IPS DF 6.9 (cell line): ENCODE measurements around the gene FZR1.

Experiments
- DNase-seq: peaks from one replicate; pipeline ENCODE4 v3.0.0-alpha.2; 2013; ENCODE audit warnings: low read depth, low spot score
- H3K27ac ChIP-seq: one replicate; pipeline ENCODE4 v1.5.1; 2013; ENCODE audit warnings: low read length, control low read depth
- H3K27me3 ChIP-seq: 2 replicates; pipeline ENCODE4 v1.6.1; 2013; ENCODE audit warnings: mild to moderate bottlenecking, low read length; ENCODE audit not compliant: control insufficient read depth, insufficient read depth
- H3K36me3 ChIP-seq: 2 replicates; pipeline ENCODE4 v1.6.1; 2013; ENCODE audit warnings: low read length; ENCODE audit not compliant: control insufficient read depth, insufficient read depth
- H3K4me1 ChIP-seq: 2 replicates; pipeline ENCODE4 v1.6.1; 2013; ENCODE audit warnings: low read length; ENCODE audit not compliant: control insufficient read depth, insufficient read depth
- H3K4me3 ChIP-seq: 2 replicates; pipeline ENCODE4 v1.5.1; 2013; ENCODE audit warnings: mild to moderate bottlenecking, low read length
- H3K9me3 ChIP-seq: 2 replicates; pipeline ENCODE4 v1.6.1; 2013; ENCODE audit warnings: low read length, inconsistent platforms; ENCODE audit not compliant: control insufficient read depth, insufficient read depth
- WGBS: extraction: QIAGEN DNeasy Blood & Tissue Kit; methylation state at CpG from one replicate; pipeline ENCODE4 v1.1.7; 2013; ENCODE audit warnings: mixed read lengths, missing lambda C conversion rate; ENCODE audit not compliant: insufficient read length, insufficient coverage; 5-methylcytosine and 5-hydroxymethylcytosine counted together

The FZR1 gene

DNA sequence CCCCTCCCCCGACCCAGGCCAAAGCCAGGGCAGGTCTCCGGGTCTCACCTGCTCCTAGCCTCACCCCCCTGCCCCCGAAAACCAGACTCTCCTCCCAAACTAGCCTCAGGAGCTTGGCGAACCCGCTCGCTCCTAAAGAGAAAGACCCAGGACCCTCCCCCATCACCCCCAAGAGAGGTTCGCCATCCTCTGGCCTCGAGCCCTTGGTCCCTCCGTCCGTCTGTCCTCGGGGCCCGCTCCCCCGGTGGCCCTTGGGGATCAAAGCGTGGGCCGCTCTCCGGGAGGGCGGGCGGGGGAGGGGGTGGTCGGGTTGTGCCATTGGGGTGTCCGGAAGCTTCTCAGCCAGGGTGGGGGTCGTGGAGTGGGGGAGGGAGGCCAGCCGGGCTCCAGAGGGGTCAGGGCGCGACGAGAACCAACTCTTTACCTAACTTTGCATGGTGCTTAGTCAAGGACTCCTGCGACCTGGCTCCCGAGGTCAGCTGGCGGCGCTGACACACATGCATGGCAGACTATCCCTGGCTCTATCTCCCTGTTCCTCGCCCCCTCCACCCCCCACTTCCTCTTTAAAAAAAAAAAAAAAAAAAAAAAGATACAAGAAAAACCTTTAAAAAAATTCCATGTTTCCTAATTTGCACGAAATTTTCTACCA lies 41.4 kb upstream of the FZR1 start:
- H3K4me1 ChIP-seq = 0 out of 2 replicates have a peak, but pooled peaks cover 2% of the 10 kb centered on the region
- WGBS = no CpG with 5 or more reads among the region's 31 CpGs
- DNase-seq = no peak
- H3K27ac ChIP-seq = no peak overlapping the region
- peak overlapping the region; percentile 1; the same call in 1 of the 2 replicates for H3K4me3 ChIP-seq
- H3K27me3 ChIP-seq = peaks cover 18% of the 10 kb centered on the region
- no peaks in the 10 kb centered on the region for H3K36me3 ChIP-seq
- no peaks in the 10 kb centered on the region for H3K9me3 ChIP-seq

DNA sequence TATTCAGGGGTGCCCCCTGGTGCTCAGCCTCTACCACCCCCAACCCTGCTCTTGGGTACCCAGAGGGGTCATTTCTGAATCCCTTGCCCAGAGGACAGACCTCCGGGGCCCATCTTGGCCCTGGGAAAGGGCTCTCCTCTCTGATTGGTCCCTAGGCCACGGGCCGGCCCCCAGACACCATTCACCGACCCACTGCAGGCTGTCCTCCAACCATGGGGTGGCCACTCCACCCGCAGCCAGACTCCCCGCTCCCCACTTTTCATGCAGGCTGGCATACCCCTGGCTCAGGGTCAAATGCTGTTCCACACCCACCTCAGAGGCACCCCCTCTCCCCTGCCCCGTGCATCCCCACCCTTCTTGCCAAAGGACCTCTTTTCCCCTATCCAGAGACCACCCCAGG lies 40.6 kb upstream of the FZR1 start:
- 0 out of 2 replicates have a peak, but pooled peaks cover 2% of the 10 kb centered on the region for H3K4me1 ChIP-seq
- no peak overlapping the region for H3K27ac ChIP-seq
- peaks cover 18% of the 10 kb centered on the region for H3K27me3 ChIP-seq
- no peak overlapping the region for H3K4me3 ChIP-seq
- WGBS = no CpG with 5 or more reads among the region's 7 CpGs
- H3K36me3 ChIP-seq = no peaks in the 10 kb centered on the region
- no peaks in the 10 kb centered on the region for H3K9me3 ChIP-seq
- DNase-seq = no peak

DNA sequence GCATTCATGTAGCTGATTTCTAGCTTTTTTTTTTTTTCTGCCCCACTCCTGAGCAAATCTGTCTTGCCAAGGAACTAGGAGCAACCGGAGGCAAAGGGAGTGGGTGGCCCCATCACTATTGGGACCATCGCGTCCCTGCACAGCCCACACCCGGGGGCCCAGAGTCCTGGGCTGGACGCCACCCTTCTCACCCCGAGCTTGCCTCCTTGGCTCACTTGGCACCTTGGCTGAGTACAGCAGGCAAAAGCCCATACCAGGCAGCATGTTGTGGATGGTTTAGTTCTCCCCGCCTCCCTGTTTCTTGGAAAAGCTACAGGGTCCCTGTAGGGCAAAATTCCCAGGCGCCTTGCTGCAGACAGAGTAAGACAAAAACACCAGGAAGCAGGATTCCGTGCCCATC lies 39.5 kb upstream of the FZR1 start:
- Histone ChIP-seq H3K9me3 (no peaks in the 10 kb centered on the region), H3K27me3 (peaks cover 18% of the 10 kb centered on the region), H3K4me3 (no peak overlapping the region), H3K4me1 (0 out of 2 replicates have a peak, but pooled peaks cover 2% of the 10 kb centered on the region), H3K36me3 (no peaks in the 10 kb centered on the region), H3K27ac (no peak overlapping the region)
- no CpG with 5 or more reads among the region's 9 CpGs for WGBS
- no peak for DNase-seq

DNA sequence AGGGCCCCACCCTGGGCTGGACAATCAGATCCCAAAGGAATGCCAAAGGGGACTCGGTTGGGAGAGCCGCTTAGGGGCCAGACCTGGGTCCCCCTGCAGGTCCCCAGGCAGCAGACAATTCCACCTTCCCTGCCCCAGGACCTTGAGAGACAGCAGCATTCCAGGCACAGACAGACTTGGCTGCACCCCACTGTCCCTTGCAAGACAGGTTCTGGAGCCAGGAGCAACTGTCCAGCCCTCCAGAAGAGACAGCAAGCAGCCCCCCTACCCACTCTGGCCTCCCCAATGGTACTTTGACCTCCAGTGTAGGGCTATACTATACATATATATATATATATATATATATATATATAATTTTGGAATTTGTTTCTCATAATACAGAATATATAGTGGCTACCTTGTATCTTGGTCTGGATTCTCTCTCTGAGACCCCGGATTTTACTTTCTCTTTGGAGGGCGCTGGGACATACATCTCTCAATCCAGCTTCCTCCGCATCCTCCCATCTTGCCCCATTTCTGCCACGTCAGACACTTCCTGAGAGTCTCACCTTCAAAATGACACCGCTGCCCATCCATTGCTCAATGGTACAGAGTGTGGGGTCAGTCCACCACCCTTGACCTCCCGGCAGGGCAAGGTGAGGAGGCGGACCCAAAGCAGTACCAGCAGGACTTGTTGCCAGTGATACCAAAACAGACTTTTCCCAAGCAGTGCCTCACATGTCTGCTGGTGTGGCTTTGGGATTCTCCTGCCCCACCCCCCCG lies 38.5 kb upstream of the FZR1 start:
- no peaks in the 10 kb centered on the region for H3K9me3 ChIP-seq
- no peak for DNase-seq

GRCh38 chr19:3468211-3468610 lies 37.9 kb upstream of the FZR1 start:
- Histone ChIP-seq H3K27me3 (peaks cover 9% of the 10 kb centered on the region; the same call in 1 of the 2 replicates), H3K27ac (no peak overlapping the region), H3K36me3 (no peaks in the 10 kb centered on the region), H3K9me3 (no peaks in the 10 kb centered on the region), H3K4me3 (no peak overlapping the region), H3K4me1 (0 out of 2 replicates have a peak, but pooled peaks cover 2% of the 10 kb centered on the region)
- DNase-seq = no peak
- WGBS = no CpG with 5 or more reads among the region's 3 CpGs

More for the DNA sequence above, 38.5 kb upstream of the FZR1 start:
- H3K4me1 ChIP-seq = 0 out of 2 replicates have a peak, but pooled peaks cover 2% of the 10 kb centered on the region
- H3K36me3 ChIP-seq = no peaks in the 10 kb centered on the region
- no peak overlapping the region for H3K4me3 ChIP-seq
- no peak overlapping the region for H3K27ac ChIP-seq
- peaks cover 15% of the 10 kb centered on the region for H3K27me3 ChIP-seq
- WGBS = no CpG with 5 or more reads among the region's 10 CpGs

DNA sequence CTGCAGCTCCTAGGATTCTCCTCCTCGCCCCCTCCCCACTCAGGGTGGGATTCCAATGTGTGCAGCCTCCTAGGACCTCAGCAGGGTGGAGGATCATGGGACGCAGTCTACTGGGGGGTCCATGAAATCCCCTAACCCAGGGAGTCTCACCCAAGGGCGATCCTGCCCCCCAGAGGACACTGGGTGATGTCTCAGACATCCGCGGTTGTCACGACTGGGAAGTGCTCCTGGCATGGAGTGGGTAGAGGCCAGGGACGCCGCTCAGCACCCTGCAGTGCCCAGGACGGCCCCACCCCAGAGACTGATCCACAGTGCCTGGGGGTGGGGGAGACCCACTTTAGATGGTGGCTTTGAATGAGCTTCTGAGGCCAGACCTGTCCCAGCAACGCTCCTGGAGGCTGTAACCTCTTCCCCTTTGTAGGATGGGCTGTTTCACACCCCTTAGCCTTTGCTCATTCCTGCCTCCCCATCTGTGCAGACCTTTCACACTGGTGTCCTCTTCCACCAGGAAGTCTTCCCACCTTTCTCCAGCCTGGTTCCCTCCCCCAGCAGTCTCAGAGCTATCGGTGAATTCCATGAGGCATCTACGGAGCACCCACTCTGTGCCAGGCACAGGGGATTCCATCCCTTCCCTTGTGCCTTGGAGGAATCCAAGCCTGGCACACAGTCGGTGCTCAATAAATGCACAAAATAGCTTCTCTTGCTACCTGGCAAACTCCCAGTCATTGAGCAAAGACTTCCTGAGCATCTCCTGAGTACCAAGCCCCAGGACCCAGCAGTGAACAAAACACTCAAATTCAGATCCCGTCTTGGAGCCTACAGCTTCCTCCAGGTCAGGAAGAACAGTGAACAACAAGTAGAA lies 36.2 kb upstream of the FZR1 start:
- no peaks in the 10 kb centered on the region for H3K9me3 ChIP-seq
- no CpG with 5 or more reads among the region's 14 CpGs for whole genome bisulfite sequencing
- no peaks in the 10 kb centered on the region for H3K27me3 ChIP-seq

DNA sequence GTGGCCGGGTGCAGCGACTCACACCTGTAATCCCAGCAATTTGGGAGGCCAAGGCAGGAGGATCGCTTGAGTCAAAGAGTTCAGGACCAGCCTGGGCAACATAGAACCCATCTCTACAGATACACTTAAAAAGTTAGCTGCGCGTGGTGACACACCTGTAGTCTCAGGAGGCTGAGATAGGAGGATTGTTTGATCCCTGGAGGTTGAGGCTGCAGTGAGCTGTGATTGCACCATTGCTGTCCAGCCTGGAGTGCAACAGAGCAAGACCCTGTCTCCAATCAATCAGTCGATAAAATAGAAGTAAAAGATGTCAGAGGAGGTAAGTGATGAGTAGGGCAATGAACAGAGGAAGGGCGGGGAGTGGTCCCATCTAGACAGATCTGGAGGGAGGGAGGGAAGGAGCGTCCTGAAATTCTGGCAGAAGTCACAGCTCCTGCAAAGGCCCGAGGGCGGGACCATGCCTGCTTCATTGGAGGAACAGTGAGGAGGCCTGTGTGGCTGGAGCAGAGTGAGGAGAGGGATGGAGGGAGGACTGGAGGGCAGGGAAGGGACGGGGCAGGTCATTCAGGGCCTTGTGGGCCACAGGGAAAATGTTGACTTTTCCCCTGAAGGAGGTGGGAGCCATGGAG lies 35.5 kb upstream of the FZR1 start:
- H3K4me3 ChIP-seq = no peak overlapping the region
- no peak for DNase-seq
- H3K36me3 ChIP-seq = no peaks in the 10 kb centered on the region
- no CpG with 5 or more reads among the region's 11 CpGs for WGBS
- H3K27ac ChIP-seq = no peak overlapping the region
- H3K27me3 ChIP-seq = no peaks in the 10 kb centered on the region
- H3K9me3 ChIP-seq = no peaks in the 10 kb centered on the region
- no peaks in the 10 kb centered on the region for H3K4me1 ChIP-seq

More for the DNA sequence above, 36.2 kb upstream of the FZR1 start:
- H3K27ac ChIP-seq = no peak overlapping the region
- DNase-seq = no peak
- no peaks in the 10 kb centered on the region for H3K4me1 ChIP-seq
- H3K36me3 ChIP-seq = no peaks in the 10 kb centered on the region
- H3K4me3 ChIP-seq = no peak overlapping the region

DNA sequence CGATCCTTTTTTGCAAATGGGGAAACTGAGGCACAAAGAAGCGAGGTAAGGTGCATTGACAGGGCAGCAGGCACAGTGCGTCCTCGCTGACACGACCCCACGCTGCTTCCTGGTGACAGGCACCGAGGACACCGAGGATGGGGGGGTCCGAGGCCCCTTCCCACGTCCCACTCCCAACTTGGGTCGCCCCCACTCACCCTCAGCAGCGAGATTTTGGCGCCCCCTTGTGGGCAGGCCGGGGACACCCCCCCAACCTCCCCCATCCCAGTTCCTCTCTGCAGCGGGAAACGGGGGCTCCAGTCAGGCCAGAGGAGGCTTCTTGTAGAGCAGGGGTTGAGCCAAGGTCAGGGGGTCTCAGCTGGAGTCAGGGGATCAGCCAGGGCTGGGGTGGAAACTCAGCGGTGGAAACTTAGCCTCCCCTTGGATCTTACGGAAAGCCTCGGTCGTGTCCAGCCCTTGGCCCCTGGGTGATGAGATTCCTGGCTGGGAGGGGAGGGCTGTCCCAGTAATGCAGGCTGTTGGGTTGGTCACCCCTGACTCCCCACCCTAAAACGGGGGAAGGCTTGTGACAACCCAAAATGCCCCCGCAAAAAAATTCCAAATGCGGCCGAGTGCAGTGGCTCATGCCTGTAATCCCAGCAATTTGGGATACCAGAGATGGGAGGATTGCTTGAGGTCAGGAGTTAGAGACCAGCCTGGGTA lies 34.0 kb upstream of the FZR1 start:
- Histone ChIP-seq H3K36me3 (no peaks in the 10 kb centered on the region), H3K9me3 (no peaks in the 10 kb centered on the region), H3K27me3 (no peaks in the 10 kb centered on the region), H3K4me1 (no peaks in the 10 kb centered on the region), H3K27ac (no peak overlapping the region), H3K4me3 (no peak overlapping the region)
- WGBS = no CpG with 5 or more reads among the region's 24 CpGs
- no peak for DNase-seq

- no peak overlapping the region for H3K4me3 ChIP-seq
- WGBS = no CpG with 5 or more reads among the region's 8 CpGs
- H3K36me3 ChIP-seq = no peaks in the 10 kb centered on the region
- no peaks in the 10 kb centered on the region for H3K4me1 ChIP-seq
- H3K9me3 ChIP-seq = no peaks in the 10 kb centered on the region
- H3K27me3 ChIP-seq = no peaks in the 10 kb centered on the region
- H3K27ac ChIP-seq = no peak overlapping the region
- no peak for DNase-seq
Measured at GRCh38 chr19:3474010-3474409, 32.1 kb upstream of the FZR1 start.
